KMS-11 (cell line): ENCODE results near the gene SNX22.

Experiments used
- H2AFZ ChIP-seq: fragments of 200-600 bp; sonication (generic); 2 replicates; pipeline ENCODE4 v1.6.1; 2016; ENCODE audit warnings: antibody characterized with exemption, mixed run types, low read depth
- H3K27ac ChIP-seq: fragments of 200-600 bp; sonication (generic); 2 replicates; pipeline ENCODE4 v1.6.1; 2016; ENCODE audit warnings: mild to moderate bottlenecking, mixed run types
- H3K27me3 ChIP-seq: fragments of 200-600 bp; sonication (generic); 2 replicates; pipeline ENCODE4 v1.6.1; 2017; ENCODE audit warnings: mild to moderate bottlenecking, low read depth, mixed run types, moderate library complexity; ENCODE audit not compliant: insufficient read depth
- H3K36me3 ChIP-seq: fragments of 200-600 bp; sonication (generic); 2 replicates; pipeline ENCODE4 v1.6.1; 2017; ENCODE audit warnings: mild to moderate bottlenecking, mixed run types; ENCODE audit not compliant: insufficient read depth
- H3K4me1 ChIP-seq: fragments of 200-600 bp; sonication (generic); 2 replicates; pipeline ENCODE4 v1.6.1; 2016; ENCODE audit warnings: mild to moderate bottlenecking, low read depth, mixed run types; ENCODE audit not compliant: poor library complexity, severe bottlenecking
- H3K4me2 ChIP-seq: fragments of 200-600 bp; sonication (generic); 2 replicates; pipeline ENCODE4 v1.7.0; 2016; ENCODE audit warnings: mild to moderate bottlenecking, mixed run types
- H3K4me3 ChIP-seq: fragments of 200-600 bp; sonication (generic); IDR thresholded peaks from 2 replicates; pipeline ENCODE4 v1.6.1; 2017; ENCODE audit warnings: low read depth, low read length, mixed read lengths; ENCODE audit not compliant: insufficient read depth
- H3K79me2 ChIP-seq: fragments of 200-600 bp; sonication (generic); 2 replicates; pipeline ENCODE4 v1.6.1; 2016; ENCODE audit warnings: low read depth, mixed run types; ENCODE audit not compliant: insufficient read depth
- H3K9ac ChIP-seq: fragments of 200-600 bp; sonication (generic); 2 replicates; pipeline ENCODE4 v1.6.1; 2016; ENCODE audit warnings: mild to moderate bottlenecking, mixed run types
- H4K20me1 ChIP-seq: fragments of 200-600 bp; sonication (generic); 2 replicates; pipeline ENCODE4 v1.6.1; 2016; ENCODE audit warnings: mild to moderate bottlenecking, mixed run types; ENCODE audit not compliant: insufficient read depth
- CTCF ChIP-seq: fragments of 200-600 bp; sonication (generic); conservative IDR thresholded peaks from 2 replicates; pipeline ENCODE4 v1.6.1; 2017; ENCODE audit warnings: low read depth, mild to moderate bottlenecking, antibody characterized with exemption, low read length, moderate library complexity, mixed read lengths

The SNX22 gene

DNA sequence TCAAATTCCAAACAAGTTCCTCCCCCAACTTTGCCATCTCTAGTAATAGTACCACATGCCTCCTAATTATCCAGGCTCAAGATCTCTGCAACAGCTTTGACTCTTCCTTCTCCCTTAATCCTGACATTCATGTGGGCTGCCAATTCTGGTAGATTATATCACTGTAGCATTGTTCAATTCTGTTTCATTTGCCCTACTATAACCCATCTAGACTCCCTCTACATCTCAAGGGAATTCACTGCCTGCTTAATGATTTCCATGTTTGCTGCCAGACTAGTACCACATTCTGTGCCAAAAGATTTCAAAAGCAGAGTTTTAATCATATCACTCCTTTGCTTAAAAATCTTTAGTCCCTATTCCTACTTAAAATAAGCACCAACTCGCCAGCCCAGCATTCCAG is 45.9 kb downstream of the SNX22 start:
- no peak overlapping the region for H3K4me2 ChIP-seq
- H3K4me1 ChIP-seq, result no peaks in the 10 kb centered on the region
- H3K9ac ChIP-seq, result no peak overlapping the region
- H3K27ac ChIP-seq, result no peak overlapping the region
- no peak for TF ChIP-seq CTCF
- no peak overlapping the region for H3K4me3 ChIP-seq
- no peaks in the 10 kb centered on the region for H4K20me1 ChIP-seq
- H2AFZ ChIP-seq, result no peak overlapping the region
- no peaks in the 10 kb centered on the region for H3K36me3 ChIP-seq
- H3K79me2 ChIP-seq, result no peaks in the 10 kb centered on the region
- no peaks in the 10 kb centered on the region for H3K27me3 ChIP-seq

DNA sequence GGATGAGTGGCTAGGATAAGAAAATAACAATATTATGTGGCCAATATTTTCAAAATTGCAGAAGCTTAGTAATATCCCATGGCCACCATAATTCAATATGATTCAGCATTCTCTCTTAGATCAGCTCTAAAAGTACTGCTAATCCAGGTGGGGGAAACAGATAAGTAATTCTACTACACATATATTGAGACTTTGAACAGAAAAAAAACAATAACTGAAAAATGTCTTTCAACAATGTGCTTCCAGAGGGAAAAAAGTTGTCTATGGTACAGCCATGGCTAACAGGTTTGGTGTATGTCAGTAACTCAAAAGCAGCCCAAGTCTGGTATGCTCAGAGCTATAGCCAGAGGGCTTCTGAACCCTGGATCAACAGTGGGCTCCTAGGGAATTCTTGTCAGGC is 53.7 kb downstream of the SNX22 start:
- H3K79me2 ChIP-seq, result no peaks in the 10 kb centered on the region
- H2AFZ ChIP-seq, result no peak overlapping the region
- no peaks in the 10 kb centered on the region for H4K20me1 ChIP-seq
- no peak overlapping the region for H3K27ac ChIP-seq
- no peak overlapping the region for H3K4me2 ChIP-seq
- no peak overlapping the region for H3K9ac ChIP-seq
- H3K36me3 ChIP-seq, result no peaks in the 10 kb centered on the region
- no peak for TF ChIP-seq CTCF
- no peak overlapping the region for H3K4me3 ChIP-seq
- H3K4me1 ChIP-seq, result peaks cover 5% of the 10 kb centered on the region
- H3K27me3 ChIP-seq, result no peaks in the 10 kb centered on the region
